HCT116 (cell line): ENCODE measurements around the gene POC1A. TPM values are rescaled to one million over a fixed set of nuclear protein-coding genes. Genes with fewer than 3 reads are reported as not detected.

ENCODE experiments used
- ATAC-seq: fragments of 200-7000 bp; cut with Tn5 transposase; 2 replicates; pipeline ENCODE4 v1.9.1; 2020; ENCODE audit warnings: mild to moderate bottlenecking, moderate library complexity
- BruUV-seq: library from RNA; stranded (reverse); fragments of 400-500 nt; replicated peaks from 2 replicates; lab custom pipeline; 2021; lab: Mats Ljungman, UMichigan
- CTCF ChIA-PET: fragments of 300-600 bp; sonication (Branson Sonifier 250); formaldehyde crosslinking; loops from one replicate; lab custom pipeline; 2021; ENCODE audit warnings: antibody characterized with exemption; lab: Charles Lee
- POLR2A ChIA-PET: fragments of 300-600, 350-600 bp; sonication (Branson Sonifier 250); formaldehyde crosslinking; loops from one replicate; lab custom pipeline; 2021; ENCODE audit warnings: antibody characterized with exemption; lab: Charles Lee
- RAD21 ChIA-PET, 2 experiments: fragments of 300-600 bp; sonication (Branson Sonifier 250); formaldehyde crosslinking; loops; one replicate each; lab custom pipeline; 2023; ENCODE audit warnings: low total read pairs in 2 of 2; ENCODE audit not compliant: uncharacterized antibody in 2 of 2, unreplicated experiment in 2 of 2, low non-redundant PET in 1 of 2; lab: Charles Lee
- DNase-seq: peaks from one replicate; pipeline ENCODE4 v3.0.0-alpha.2; 2010; ENCODE audit warnings: low read depth, low spot score
- H2AFZ ChIP-seq: fragments of 200-600 bp; shearing (Covaris generic), sonication (generic); 2 replicates; pipeline ENCODE4 v1.6.1; 2017; ENCODE audit warnings: low read depth, mixed run types, mixed read lengths, antibody characterized with exemption, low read length; ENCODE audit not compliant: poor library complexity, severe bottlenecking
- H3K27ac ChIP-seq: 2 replicates; pipeline ENCODE4 v1.5.1; 2012; ENCODE audit warnings: low read depth, low read length
- H3K27me3 ChIP-seq: fragments of 200-600 bp; sonication (generic); 2 replicates; pipeline ENCODE4 v1.6.1; 2016; ENCODE audit warnings: mixed run types, low read length, mixed read lengths; ENCODE audit not compliant: insufficient read depth
- H3K36me3 ChIP-seq, 2 experiments: fragments of 200-500 bp in 1 of 2; fragments of 200-600 bp in 1 of 2; sonication (Bioruptor generic) in 1 of 2; sonication (generic) in 1 of 2; 2 replicates each; pipeline versions ENCODE4 v1.5.1 to v1.6.1; 2014 to 2016; ENCODE audit warnings: low read length in 2 of 2, inconsistent platforms in 1 of 2, mixed read lengths in 1 of 2, mixed run types in 1 of 2; ENCODE audit not compliant: insufficient read depth in 2 of 2, control insufficient read depth in 1 of 2
- H3K4me1 ChIP-seq, 2 experiments: fragments of 200-600 bp in 1 of 2; sonication (generic) in 1 of 2; 2 replicates each; pipeline versions ENCODE4 v1.5.1 to v1.6.1; 2012 to 2017; ENCODE audit warnings: low read length in 2 of 2, inconsistent platforms in 1 of 2, mild to moderate bottlenecking in 1 of 2, mixed read lengths in 1 of 2, mixed run types in 1 of 2, moderate library complexity in 1 of 2; ENCODE audit not compliant: insufficient read depth in 2 of 2, control insufficient read depth in 1 of 2
- H3K4me2 ChIP-seq: fragments of 200-600 bp; sonication (generic); 2 replicates; pipeline ENCODE4 v1.6.1; 2017; ENCODE audit warnings: mixed run types, low read length, mixed read lengths
- H3K4me3 ChIP-seq, 2 experiments: fragments of 200-600 bp in 1 of 2; sonication (generic) in 1 of 2; replicated peaks in 1 of 2; 2 replicates each; pipeline ENCODE4 v1.5.1; 2011 to 2016; ENCODE audit warnings: low read length in 2 of 2, control low read depth in 1 of 2, low read depth in 1 of 2, mild to moderate bottlenecking in 1 of 2, mixed read lengths in 1 of 2, mixed run types in 1 of 2
- H3K79me2 ChIP-seq: fragments of 200-600 bp; sonication (generic); 2 replicates; pipeline ENCODE4 v1.6.1; 2017; ENCODE audit warnings: mild to moderate bottlenecking, mixed run types, low read length, moderate library complexity, mixed read lengths; ENCODE audit not compliant: insufficient read depth
- H3K9ac ChIP-seq: fragments of 200-600 bp; sonication (generic); 2 replicates; pipeline ENCODE4 v1.6.1; 2016; ENCODE audit warnings: low read length, mixed read lengths
- H3K9me2 ChIP-seq: fragments of 200-600 bp; sonication (generic), shearing (Covaris generic); 2 replicates; pipeline ENCODE4 v1.6.1; 2017; ENCODE audit warnings: mixed run types, mild to moderate bottlenecking, moderate library complexity; ENCODE audit not compliant: insufficient read depth
- H3K9me3 ChIP-seq, 2 experiments: fragments of 200-500 bp in 1 of 2; fragments of 200-600 bp in 1 of 2; sonication (Bioruptor generic) in 1 of 2; sonication (generic) in 1 of 2; 2 replicates each; pipeline ENCODE4 v1.6.1; 2014 to 2017; ENCODE audit warnings: low read length in 2 of 2, mixed read lengths in 2 of 2, inconsistent platforms in 1 of 2, low read depth in 1 of 2, mild to moderate bottlenecking in 1 of 2, mixed run types in 1 of 2, moderate library complexity in 1 of 2; ENCODE audit not compliant: control insufficient read depth in 1 of 2, insufficient read depth in 1 of 2
- H4K20me1 ChIP-seq: fragments of 200-600 bp; sonication (generic), shearing (Covaris generic); 2 replicates; pipeline ENCODE4 v1.6.1; 2017; ENCODE audit warnings: mixed run types, mild to moderate bottlenecking, moderate library complexity; ENCODE audit not compliant: insufficient read depth
- REST ChIP-seq: IDR thresholded peaks from 2 replicates; pipeline ENCODE4 v1.6.1; 2012; ENCODE audit warnings: low read depth
- SP1 ChIP-seq: IDR thresholded peaks from 2 replicates; pipeline ENCODE4 v1.6.1; 2012; ENCODE audit warnings: low read depth
- intact Hi-C: fragments of 100-400 bp; cut with micrococcal nuclease; formaldehyde crosslinking; loops from 2 replicates; pipeline ENCODE4 v1.10.0; 2022
- total RNA-seq: library from RNA; stranded (reverse); gene quantifications from one replicate; pipeline ENCODE4 v1.2.1, GENCODE V29; 2021; ENCODE audit not compliant: unreplicated experiment
- TF ChIP-seq, protein P1 (sequence below), 3 experiments: fragments of 200-600 bp in 1 of 3; sonication (generic) in 1 of 3; IDR thresholded peaks in 2 of 3; conservative IDR thresholded peaks in 1 of 3; 2 replicates each; pipeline ENCODE4 v1.5.1; 2012 to 2017; ENCODE audit warnings: low read depth in 2 of 3, low read length in 2 of 3, antibody characterized with exemption in 1 of 3, borderline replicate concordance in 1 of 3, control low read depth in 1 of 3, mild to moderate bottlenecking in 1 of 3, mixed read lengths in 1 of 3, mixed run types in 1 of 3, moderate library complexity in 1 of 3; ENCODE audit not compliant: insufficient read depth in 1 of 3

POC1A gene
- total RNA-seq, 1 experiment from 2014 or later, result 34.0 TPM

DNA sequence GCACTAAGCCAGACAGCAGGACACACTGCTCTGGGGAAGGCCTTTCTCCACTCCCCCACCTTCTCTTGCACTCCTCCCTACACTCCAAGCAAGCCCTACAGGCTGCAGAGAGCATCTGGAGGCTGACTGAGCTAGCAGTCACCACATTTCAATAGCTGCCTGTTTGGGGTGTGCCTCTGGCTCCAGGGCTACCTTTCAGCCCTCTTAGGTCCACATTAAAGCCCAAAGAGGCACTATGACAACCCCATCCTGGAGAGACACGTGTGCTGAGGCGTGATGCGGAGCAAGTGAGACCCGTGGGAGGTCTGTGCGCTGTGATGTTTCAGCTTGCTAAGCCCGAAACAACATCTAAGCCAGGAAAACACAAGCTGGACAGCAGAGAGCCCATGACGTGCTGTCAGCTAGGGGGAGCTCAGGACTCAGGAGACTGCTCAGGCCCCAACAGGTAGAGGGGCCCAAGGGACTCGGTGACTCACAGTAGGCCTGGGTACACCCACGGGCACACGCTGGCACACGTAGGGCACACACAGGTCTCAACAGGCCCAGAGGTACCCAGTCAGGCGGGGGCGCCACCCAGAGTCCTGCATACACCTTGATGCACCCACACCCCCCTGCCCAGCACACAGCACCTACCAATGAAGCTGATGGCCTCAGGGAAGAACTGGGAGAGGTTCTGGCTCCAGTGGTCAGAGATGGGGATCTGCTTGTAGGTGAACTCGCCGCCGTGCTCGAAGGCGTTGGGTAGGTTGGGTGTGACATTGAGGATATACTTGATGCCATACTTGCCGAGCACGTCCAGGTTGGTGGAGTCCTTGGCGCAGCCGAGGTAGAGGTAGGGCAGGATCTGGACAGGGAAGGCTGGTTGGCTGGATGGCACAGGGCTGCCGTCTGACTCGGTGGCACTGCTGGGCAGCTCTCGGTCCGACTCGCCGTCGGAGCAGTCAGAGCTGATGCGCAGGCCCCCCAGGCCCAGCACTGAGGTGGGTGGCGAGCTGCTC lies 100.6 kb downstream of the POC1A start:
- POLR2A ChIA-PET, result interaction anchor here (0.8 to 1.2 kb wide), 3 partner anchors 13 to 62 kb away, joined by 3 to 5 read pairs (median 5); partner anchors contain the start of gene RPL29
- Histone ChIP-seq H3K27me3 (no peaks in the 10 kb centered on the region), H3K4me2 (peak overlapping the region; percentile 98), H3K27ac (peak overlapping the region; percentile 77), H3K9me3 (no peaks in the 10 kb centered on the region), H3K9me2 (no peaks in the 10 kb centered on the region), H3K79me2 (peaks cover 53% of the 10 kb centered on the region), H3K36me3 (peaks cover 13 to 42% of the 10 kb centered on the region in 2 experiments; a peak in 2 of 4 replicates), H3K4me3 (peak overlapping the region; percentile 11 to 98; a peak in 2 of 4 replicates), H3K4me1 (peaks cover 26 to 43% of the 10 kb centered on the region in 2 experiments), H3K9ac (peak overlapping the region; percentile 99), H4K20me1 (no peaks in the 10 kb centered on the region), H2AFZ (no peak overlapping the region)
- no peak for ATAC-seq
- RAD21 ChIA-PET, result interaction anchor here (0.7 to 1.5 kb wide), 8 partner anchors 13 to 112 kb away, joined by 3 to 7 read pairs (median 4); partner anchors contain the start of genes PARP3 (in 1 of the 2) and RRP9 (in 1 of the 2)
- TF ChIP-seq REST, result no peak
- TF ChIP-seq SP1, result no peak
- TF ChIP-seq, protein P1, sequence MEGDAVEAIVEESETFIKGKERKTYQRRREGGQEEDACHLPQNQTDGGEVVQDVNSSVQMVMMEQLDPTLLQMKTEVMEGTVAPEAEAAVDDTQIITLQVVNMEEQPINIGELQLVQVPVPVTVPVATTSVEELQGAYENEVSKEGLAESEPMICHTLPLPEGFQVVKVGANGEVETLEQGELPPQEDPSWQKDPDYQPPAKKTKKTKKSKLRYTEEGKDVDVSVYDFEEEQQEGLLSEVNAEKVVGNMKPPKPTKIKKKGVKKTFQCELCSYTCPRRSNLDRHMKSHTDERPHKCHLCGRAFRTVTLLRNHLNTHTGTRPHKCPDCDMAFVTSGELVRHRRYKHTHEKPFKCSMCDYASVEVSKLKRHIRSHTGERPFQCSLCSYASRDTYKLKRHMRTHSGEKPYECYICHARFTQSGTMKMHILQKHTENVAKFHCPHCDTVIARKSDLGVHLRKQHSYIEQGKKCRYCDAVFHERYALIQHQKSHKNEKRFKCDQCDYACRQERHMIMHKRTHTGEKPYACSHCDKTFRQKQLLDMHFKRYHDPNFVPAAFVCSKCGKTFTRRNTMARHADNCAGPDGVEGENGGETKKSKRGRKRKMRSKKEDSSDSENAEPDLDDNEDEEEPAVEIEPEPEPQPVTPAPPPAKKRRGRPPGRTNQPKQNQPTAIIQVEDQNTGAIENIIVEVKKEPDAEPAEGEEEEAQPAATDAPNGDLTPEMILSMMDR (IDR thresholded peaks at IDR 0.05 in 2 of 3, conservative IDR thresholded peaks at IDR 0.05 in 1 of 3; ENCODE audit: borderline replicate concordance in 1 of 3, insufficient read depth in 1 of 3, low read depth in 2 of 3, low read length in 2 of 3), result peak in 2 of 3 experiments; percentile 23 to 37; a peak in 2 of 6 replicates
- intact Hi-C loops, result loop anchor here (2.0 to 5.0 kb wide), 2 partner anchors 69 to 89 kb away; no protein-coding TSS in a partner anchor
- CTCF ChIA-PET, result interaction anchor here (0.5 to 2.6 kb wide), 18 partner anchors 13 to 163 kb away, joined by 3 to 18 read pairs (median 4); partner anchors contain the start of genes ABHD14B, ACY1, POC1A and RRP9
- no peak for DNase-seq
- BruUV-seq, result no TSS peak
